Cerebellar nuclear complex (tissue), 1 donor: ENCODE data around the gene GCH1.
"Not testable (repeated sequence)": the region's sequence is repeated elsewhere in the genome, so short reads cannot be mapped to it uniquely, and the experiment has no call there.

Experiments used
- DNase-seq, 2 experiments: peaks; one replicate each; lab custom pipeline; 2025; lab: John Stamatoyannopoulos, UW

Gene GCH1, protein sequence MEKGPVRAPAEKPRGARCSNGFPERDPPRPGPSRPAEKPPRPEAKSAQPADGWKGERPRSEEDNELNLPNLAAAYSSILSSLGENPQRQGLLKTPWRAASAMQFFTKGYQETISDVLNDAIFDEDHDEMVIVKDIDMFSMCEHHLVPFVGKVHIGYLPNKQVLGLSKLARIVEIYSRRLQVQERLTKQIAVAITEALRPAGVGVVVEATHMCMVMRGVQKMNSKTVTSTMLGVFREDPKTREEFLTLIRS

GRCh38 chr14:54902521-54903420 lies at the start of gene GCH1:
Gene GCH1 (minus strand): TSS chr14:54902826. CDS start chr14:54902663, 163 bp downstream.
- no peak for DNase-seq

- DNase-seq, result no peak
Observed at GRCh38 chr14:54947230-54947629, 44.6 kb upstream of the GCH1 start.

GRCh38 chr14:54946500-54946899 lies 43.9 kb upstream of the GCH1 start:
- no peak for DNase-seq

- no peak for DNase-seq
Observed at GRCh38 chr14:54944737-54945391, 42.2 kb upstream of the GCH1 start.

DNA sequence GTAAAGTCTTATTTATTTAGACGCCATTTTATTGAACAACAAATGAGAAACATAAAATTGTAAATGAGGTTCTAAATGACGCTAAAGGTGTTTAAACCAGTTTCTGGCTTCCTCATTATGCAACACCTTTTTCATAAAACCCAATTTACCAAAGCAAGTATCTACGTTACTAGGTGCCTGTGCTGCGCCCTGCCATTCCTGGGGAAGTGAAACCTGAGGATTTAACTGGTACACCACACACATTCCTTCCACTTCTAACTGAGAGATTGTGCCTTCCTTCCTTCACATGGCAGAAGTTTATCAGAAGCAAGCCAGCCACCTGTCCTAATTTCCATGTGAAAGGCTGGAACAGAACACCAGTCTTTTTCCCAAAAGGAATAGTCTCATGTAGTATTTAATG lies 40.3 kb upstream of the GCH1 start:
- no peak for DNase-seq

DNA sequence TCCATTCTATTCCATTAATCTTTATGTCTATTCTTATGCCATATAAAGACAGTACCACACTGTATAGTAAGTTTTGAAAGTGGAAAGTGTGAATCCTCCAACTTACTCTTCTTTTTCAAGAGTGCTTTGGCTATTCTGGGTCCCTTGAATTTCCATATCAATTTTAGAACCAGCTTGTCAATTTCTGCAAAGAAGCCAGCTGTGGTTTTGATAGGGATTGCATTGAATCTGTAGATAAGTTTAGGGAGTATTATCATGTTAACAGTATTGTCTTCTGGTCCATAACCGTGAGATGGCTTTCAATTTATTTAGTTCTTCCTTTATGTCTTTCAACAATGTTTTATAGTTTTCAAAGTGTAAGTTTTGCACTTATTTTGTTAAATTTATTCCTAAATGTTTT lies 34.2 kb upstream of the GCH1 start:
- no peak for DNase-seq

- no peak for DNase-seq
Observed at GRCh38 chr14:54935958-54936357, 33.3 kb upstream of the GCH1 start.

- no peak for DNase-seq
Observed at GRCh38 chr14:54935100-54935499, 32.5 kb upstream of the GCH1 start.

DNA sequence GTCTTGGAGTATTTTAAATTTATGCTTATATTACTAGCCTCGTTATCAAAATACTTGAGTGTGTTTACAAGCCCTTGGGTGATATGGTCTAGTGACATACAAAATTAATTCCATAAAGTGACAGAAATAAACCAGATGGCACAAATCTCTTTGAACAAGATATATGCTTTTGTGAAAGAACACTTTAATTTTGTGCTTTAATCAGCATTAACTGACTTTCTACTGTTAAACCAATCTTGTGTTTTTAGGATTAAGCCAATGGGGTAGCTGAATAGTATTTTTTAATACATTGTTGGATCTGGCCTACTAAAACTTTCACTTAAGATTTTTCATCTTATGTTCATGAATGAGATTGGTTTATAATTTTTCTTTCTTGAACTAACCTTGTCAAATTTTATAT lies 30.4 kb upstream of the GCH1 start:
- DNase-seq, result no peak

DNA sequence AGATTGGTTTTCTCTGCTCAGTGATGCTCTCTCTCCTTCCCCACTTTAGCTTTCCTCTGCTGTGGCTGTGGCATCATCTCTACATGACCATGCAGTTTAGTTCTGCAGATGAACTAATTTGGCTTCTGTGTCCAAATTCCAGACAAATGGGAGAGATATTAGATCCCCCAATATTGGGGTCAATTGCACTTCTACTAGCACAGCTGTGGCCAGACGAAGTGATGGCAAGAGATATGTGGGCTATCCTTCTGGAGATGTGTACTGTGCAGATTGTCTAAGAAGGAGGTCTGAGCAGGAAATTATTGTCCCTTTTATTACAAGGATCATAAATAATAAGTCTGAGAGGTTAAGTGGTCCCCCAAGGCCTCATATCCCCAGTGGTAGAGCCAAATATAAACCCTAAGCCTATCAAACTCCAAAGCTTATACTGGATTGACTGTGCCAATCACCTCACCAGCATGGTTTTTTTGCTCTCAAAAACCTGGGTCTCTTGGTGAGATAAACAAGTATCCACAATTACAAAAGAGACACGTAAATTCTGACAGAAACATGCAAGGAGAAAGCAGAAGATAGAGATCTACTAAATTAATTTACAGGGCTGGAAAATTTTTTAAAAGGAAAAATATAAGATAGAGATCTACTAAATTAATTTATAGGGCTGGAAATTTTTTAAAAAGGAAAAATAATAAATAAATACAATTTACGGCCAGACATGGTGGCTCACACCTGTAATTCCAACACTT lies 29.1 kb upstream of the GCH1 start:
- no peak for DNase-seq

GRCh38 chr14:54931101-54931500 lies 28.5 kb upstream of the GCH1 start:
- no peak for DNase-seq

GRCh38 chr14:54929556-54929955 lies 26.9 kb upstream of the GCH1 start:
- DNase-seq, result no peak

- DNase-seq, result no peak
Observed at GRCh38 chr14:54928216-54928615, 25.6 kb upstream of the GCH1 start.

DNA sequence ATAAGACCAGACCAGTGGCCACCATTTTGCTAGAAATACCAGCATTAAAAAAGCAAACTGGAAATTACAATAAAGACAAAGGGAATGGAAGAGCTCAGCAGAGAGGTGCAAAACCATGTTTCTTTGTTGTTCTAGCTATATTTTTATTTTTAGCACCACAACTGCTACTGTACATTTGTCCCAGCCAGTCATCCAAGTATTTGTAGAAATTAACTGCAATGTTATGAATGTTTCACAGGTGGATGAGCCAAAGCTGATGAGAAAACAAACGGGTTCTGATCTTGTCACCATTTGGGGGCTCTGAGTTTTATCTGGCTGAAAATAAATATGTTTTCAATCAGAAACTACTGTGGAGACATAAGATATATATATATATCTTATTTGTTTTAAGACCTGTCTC lies 24.9 kb upstream of the GCH1 start:
- DNase-seq, result no peak

- DNase-seq, result not testable (repeated sequence)
Observed at GRCh38 chr14:54926570-54926969, 23.9 kb upstream of the GCH1 start.

GRCh38 chr14:54922598-54922997 lies 20.0 kb upstream of the GCH1 start:
- no peak for DNase-seq

DNA sequence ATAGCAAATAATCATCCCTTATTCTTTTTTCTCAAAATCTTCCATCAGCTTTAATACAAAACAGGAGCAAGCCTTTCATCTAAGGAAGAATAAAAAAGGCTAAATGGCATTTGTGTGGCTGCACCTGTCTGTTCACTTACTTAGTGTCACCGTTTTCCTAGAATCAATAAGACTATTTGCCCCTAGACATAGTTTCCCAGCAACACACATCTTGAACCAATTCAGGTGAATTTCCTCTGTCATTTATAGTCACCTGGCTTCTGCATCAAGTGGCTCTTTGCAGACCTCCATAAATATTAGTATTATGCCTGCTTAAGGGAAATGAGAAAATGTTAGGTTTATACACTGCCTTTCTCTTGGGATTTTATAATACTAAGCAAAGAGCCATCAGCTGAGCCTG lies 17.4 kb upstream of the GCH1 start:
- no peak for DNase-seq

GRCh38 chr14:54919330-54919729 lies 16.7 kb upstream of the GCH1 start:
- DNase-seq, result no peak

GRCh38 chr14:54918427-54918826 lies 15.8 kb upstream of the GCH1 start:
- DNase-seq, result no peak

- no peak for DNase-seq
Observed at GRCh38 chr14:54916101-54916500, 13.5 kb upstream of the GCH1 start.

- no peak for DNase-seq
Observed at GRCh38 chr14:54909817-54910558, 7.4 kb upstream of the GCH1 start.
